K562 (cell line): Measurements from ENCODE around the gene GNB2. TPM values are rescaled to one million over a fixed set of nuclear protein-coding genes. Genes with fewer than 3 reads are reported as not detected.

Source experiments
- CREB1 ChIP-seq, 2 experiments: sonication (generic) in 1 of 2; formaldehyde crosslinking in 1 of 2; IDR thresholded peaks; 2 replicates each; pipeline versions ENCODE4 v1.6.1 to v1.8.0; 2012 to 2022; ENCODE audit warnings: inconsistent platforms in 1 of 2, mild to moderate bottlenecking in 1 of 2, missing genetic modification reagents in 1 of 2, moderate library complexity in 1 of 2
- DNMT1 ChIP-seq: fragments of 450-650 bp; IDR thresholded peaks from 2 replicates; pipeline ENCODE4 v1.6.1; 2016; ENCODE audit warnings: antibody characterized with exemption, mild to moderate bottlenecking
- ESRRA ChIP-seq: fragments of 450-650 bp; IDR thresholded peaks from 2 replicates; pipeline ENCODE4 v1.6.1; 2014; ENCODE audit warnings: low read depth, mild to moderate bottlenecking, moderate library complexity, borderline replicate concordance
- ETS2 ChIP-seq: IDR thresholded peaks from 2 replicates; pipeline ENCODE4 v1.6.1; 2016; ENCODE audit warnings: borderline replicate concordance, missing genetic modification characterization, mild to moderate bottlenecking, moderate library complexity, missing compliant biosample characterization; ENCODE audit not compliant: poor library complexity, severe bottlenecking
- FOXJ3 ChIP-seq: sonication (generic); formaldehyde crosslinking; IDR thresholded peaks from 2 replicates; pipeline ENCODE4 v1.4.0; 2020; ENCODE audit warnings: mild to moderate bottlenecking, missing genetic modification reagents
- HDAC8 ChIP-seq: fragments of 450-650 bp; IDR thresholded peaks from 2 replicates; pipeline ENCODE4 v1.6.1; 2016; ENCODE audit warnings: mild to moderate bottlenecking, missing genetic modification characterization, moderate library complexity, missing compliant biosample characterization
- NBN ChIP-seq: fragments of 450-650 bp; IDR thresholded peaks from 2 replicates; pipeline ENCODE4 v1.6.1; 2016; ENCODE audit warnings: low read depth, mild to moderate bottlenecking
- NFRKB ChIP-seq: fragments of 450-650 bp; IDR thresholded peaks from 2 replicates; pipeline ENCODE4 v1.6.1; 2016; ENCODE audit warnings: low read depth
- POU5F1 ChIP-seq: fragments of 150-350 bp; IDR thresholded peaks from 2 replicates; pipeline ENCODE4 v1.6.1; 2014; ENCODE audit warnings: borderline replicate concordance, low read length, low read depth, mild to moderate bottlenecking; ENCODE audit not compliant: partially characterized antibody
- SMARCE1 ChIP-seq: fragments of 450-650 bp; IDR thresholded peaks from 2 replicates; pipeline ENCODE4 v1.7.1; 2016; ENCODE audit warnings: mild to moderate bottlenecking
- STAG1 ChIP-seq: sonication (generic); formaldehyde crosslinking; IDR thresholded peaks from 2 replicates; pipeline ENCODE4 v1.5.0; 2020; ENCODE audit warnings: missing genetic modification reagents, borderline replicate concordance
- TOE1 ChIP-seq, 2 experiments: fragments of 450-650 bp in 1 of 2; sonication (generic) in 1 of 2; formaldehyde crosslinking in 1 of 2; IDR thresholded peaks; 2 replicates each; pipeline versions ENCODE4 v1.7.1 to v1.8.0; 2016 to 2022; ENCODE audit warnings: borderline replicate concordance in 2 of 2, mild to moderate bottlenecking in 2 of 2, antibody characterized with exemption in 1 of 2, inconsistent platforms in 1 of 2, low read depth in 1 of 2, missing genetic modification reagents in 1 of 2, moderate library complexity in 1 of 2
- ZNF551 ChIP-seq: fragments of 250-450 bp; sonication (Bioruptor Pico); IDR thresholded peaks from 2 replicates; pipeline ENCODE4 v1.5.0; 2021; ENCODE audit warnings: mild to moderate bottlenecking, moderate library complexity
- polyA plus RNA-seq, 8 experiments: library from polyadenylated mRNA; depleted of rRNA in 4 of 8; stranded (reverse) in 5 of 8; unstranded in 3 of 8; fragments of >200 nt; fragmentation: Nextera tagmentation in 2 of 8; fragmentation: Illumina TruSeq in 1 of 8; extraction: Ambion mirVana in 2 of 8; extraction: Trizol in 1 of 8; gene quantifications; 2 replicates each; pipeline versions ENCODE4 v1.2.1 to v1.2.3, GENCODE V29; 2011 to 2014; ENCODE audit warnings: inconsistent platforms in 1 of 8, missing spikeins in 1 of 8
- total RNA-seq, 7 experiments: library from RNA; depleted of rRNA in 6 of 7; stranded (reverse); fragments of >200 nt in 6 of 7; fragmentation: Illumina TruSeq in 2 of 7; extraction: Trizol in 2 of 7; gene quantifications; 2 replicates each; pipeline versions ENCODE4 v1.2.1 to v1.2.3, GENCODE V29; 2011 to 2021; ENCODE audit warnings: low replicate concordance in 1 of 7
- TF ChIP-seq, protein P1 (sequence below), 2 experiments: fragments of 450-650 bp in 1 of 2; sonication (generic) in 1 of 2; formaldehyde crosslinking; conservative IDR thresholded peaks; 2 replicates each; pipeline versions ENCODE4 v1.4.0 to v1.8.1; 2020 to 2022; ENCODE audit warnings: mild to moderate bottlenecking in 1 of 2, missing genetic modification reagents in 1 of 2
- TF ChIP-seq, protein P2 (sequence below): fragments of 200-800 bp; sonication (Bioruptor generic); IDR thresholded peaks from 2 replicates; pipeline ENCODE4 v1.6.1; 2017; ENCODE audit warnings: missing genetic modification characterization, missing compliant biosample characterization
- TF ChIP-seq, protein P3 (sequence below), 2 experiments: fragments of 450-650 bp in 1 of 2; IDR thresholded peaks; 2 replicates each; pipeline ENCODE4 v1.6.1; 2011 to 2017; ENCODE audit warnings: low read depth in 2 of 2, antibody characterized with exemption in 1 of 2, borderline replicate concordance in 1 of 2, low read length in 1 of 2, mild to moderate bottlenecking in 1 of 2, mixed read lengths in 1 of 2; ENCODE audit not compliant: control insufficient read depth in 1 of 2
- TF ChIP-seq, protein P4 (sequence below): IDR thresholded peaks from 2 replicates; pipeline ENCODE4 v1.6.1; 2011; ENCODE audit warnings: borderline replicate concordance, low read depth, mild to moderate bottlenecking, moderate library complexity, low read length; ENCODE audit not compliant: insufficient read depth, poor library complexity, severe bottlenecking

GNB2 gene
- total and polyA plus RNA-seq, 9 of the 15 experiments (the other 6 are each of a cell fraction or from before 2014, with no cell fraction given): 0.65 to 320 (median 104) TPM

DNA sequence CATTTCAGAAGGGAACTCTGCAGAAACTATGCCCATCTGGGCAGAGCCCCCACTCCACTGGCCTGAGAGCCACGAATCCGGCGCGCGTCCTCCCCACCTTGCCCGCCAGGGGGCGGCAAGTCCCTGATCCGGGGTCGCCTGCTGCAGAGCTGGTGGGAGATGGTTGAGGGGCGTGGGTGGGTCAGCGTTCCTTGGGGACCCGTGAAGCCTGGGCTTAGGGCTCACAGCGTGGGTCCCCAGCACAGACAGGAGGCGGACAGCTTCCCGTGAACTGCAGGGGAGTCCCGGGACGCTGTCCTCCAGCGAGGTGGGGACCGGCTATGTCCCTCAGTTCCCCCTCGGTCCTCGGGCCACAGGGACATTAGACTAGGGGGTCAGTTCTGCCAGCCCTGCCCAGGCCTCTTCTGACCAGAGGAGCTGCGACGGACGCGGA, 31.8 kb downstream of the GNB2 start (continued):
- TF ChIP-seq TOE1 (IDR thresholded peaks at IDR 0.05; ENCODE audit: borderline replicate concordance): no peak; the same call in 1 of the 2 replicates
- TF ChIP-seq TOE1 (CRISPR knock-in tag; IDR thresholded peaks at IDR 0.05; ENCODE audit: borderline replicate concordance, low read depth): peak; percentile 86; the same call in 1 of the 2 replicates
- TF ChIP-seq CREB1 (IDR thresholded peaks at IDR 0.05): peak; percentile 40; the same call in 1 of the 2 replicates
- TF ChIP-seq CREB1 (CRISPR knock-in tag; IDR thresholded peaks at IDR 0.05): no peak
- TF ChIP-seq, protein P1, sequence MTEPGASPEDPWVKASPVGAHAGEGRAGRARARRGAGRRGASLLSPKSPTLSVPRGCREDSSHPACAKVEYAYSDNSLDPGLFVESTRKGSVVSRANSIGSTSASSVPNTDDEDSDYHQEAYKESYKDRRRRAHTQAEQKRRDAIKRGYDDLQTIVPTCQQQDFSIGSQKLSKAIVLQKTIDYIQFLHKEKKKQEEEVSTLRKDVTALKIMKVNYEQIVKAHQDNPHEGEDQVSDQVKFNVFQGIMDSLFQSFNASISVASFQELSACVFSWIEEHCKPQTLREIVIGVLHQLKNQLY (CRISPR knock-in tag; conservative IDR thresholded peaks at IDR 0.05): no peak
- TF ChIP-seq, protein P2, sequence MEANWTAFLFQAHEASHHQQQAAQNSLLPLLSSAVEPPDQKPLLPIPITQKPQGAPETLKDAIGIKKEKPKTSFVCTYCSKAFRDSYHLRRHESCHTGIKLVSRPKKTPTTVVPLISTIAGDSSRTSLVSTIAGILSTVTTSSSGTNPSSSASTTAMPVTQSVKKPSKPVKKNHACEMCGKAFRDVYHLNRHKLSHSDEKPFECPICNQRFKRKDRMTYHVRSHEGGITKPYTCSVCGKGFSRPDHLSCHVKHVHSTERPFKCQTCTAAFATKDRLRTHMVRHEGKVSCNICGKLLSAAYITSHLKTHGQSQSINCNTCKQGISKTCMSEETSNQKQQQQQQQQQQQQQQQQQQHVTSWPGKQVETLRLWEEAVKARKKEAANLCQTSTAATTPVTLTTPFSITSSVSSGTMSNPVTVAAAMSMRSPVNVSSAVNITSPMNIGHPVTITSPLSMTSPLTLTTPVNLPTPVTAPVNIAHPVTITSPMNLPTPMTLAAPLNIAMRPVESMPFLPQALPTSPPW (CRISPR knock-in tag): no peak
- TF ChIP-seq HDAC8 (tag): peak; percentile 54; the same call in 1 of the 2 replicates
- peak; percentile 44 for TF ChIP-seq STAG1
- TF ChIP-seq ESRRA: peak; percentile 18; the same call in 1 of the 2 replicates
- TF ChIP-seq, protein P3, sequence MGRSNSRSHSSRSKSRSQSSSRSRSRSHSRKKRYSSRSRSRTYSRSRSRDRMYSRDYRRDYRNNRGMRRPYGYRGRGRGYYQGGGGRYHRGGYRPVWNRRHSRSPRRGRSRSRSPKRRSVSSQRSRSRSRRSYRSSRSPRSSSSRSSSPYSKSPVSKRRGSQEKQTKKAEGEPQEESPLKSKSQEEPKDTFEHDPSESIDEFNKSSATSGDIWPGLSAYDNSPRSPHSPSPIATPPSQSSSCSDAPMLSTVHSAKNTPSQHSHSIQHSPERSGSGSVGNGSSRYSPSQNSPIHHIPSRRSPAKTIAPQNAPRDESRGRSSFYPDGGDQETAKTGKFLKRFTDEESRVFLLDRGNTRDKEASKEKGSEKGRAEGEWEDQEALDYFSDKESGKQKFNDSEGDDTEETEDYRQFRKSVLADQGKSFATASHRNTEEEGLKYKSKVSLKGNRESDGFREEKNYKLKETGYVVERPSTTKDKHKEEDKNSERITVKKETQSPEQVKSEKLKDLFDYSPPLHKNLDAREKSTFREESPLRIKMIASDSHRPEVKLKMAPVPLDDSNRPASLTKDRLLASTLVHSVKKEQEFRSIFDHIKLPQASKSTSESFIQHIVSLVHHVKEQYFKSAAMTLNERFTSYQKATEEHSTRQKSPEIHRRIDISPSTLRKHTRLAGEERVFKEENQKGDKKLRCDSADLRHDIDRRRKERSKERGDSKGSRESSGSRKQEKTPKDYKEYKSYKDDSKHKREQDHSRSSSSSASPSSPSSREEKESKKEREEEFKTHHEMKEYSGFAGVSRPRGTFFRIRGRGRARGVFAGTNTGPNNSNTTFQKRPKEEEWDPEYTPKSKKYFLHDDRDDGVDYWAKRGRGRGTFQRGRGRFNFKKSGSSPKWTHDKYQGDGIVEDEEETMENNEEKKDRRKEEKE (IDR thresholded peaks at IDR 0.05; ENCODE audit: borderline replicate concordance in 1 of 2, control insufficient read depth in 1 of 2, low read depth in 2 of 2, low read length in 1 of 2): 0 out of 4 replicates have a peak, but pooled peaks of 1 of the 2 experiments have one; percentile 8
- TF ChIP-seq FOXJ3 (CRISPR knock-in tag): no peak
- no peak for TF ChIP-seq ETS2
- no peak for TF ChIP-seq POU5F1
- peak; percentile 35; the same call in 1 of the 2 replicates for TF ChIP-seq NFRKB
- TF ChIP-seq SMARCE1: peak; percentile 59
- TF ChIP-seq NBN: peak; percentile 48
- TF ChIP-seq, protein P4, sequence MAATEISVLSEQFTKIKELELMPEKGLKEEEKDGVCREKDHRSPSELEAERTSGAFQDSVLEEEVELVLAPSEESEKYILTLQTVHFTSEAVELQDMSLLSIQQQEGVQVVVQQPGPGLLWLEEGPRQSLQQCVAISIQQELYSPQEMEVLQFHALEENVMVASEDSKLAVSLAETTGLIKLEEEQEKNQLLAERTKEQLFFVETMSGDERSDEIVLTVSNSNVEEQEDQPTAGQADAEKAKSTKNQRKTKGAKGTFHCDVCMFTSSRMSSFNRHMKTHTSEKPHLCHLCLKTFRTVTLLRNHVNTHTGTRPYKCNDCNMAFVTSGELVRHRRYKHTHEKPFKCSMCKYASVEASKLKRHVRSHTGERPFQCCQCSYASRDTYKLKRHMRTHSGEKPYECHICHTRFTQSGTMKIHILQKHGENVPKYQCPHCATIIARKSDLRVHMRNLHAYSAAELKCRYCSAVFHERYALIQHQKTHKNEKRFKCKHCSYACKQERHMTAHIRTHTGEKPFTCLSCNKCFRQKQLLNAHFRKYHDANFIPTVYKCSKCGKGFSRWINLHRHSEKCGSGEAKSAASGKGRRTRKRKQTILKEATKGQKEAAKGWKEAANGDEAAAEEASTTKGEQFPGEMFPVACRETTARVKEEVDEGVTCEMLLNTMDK: peak; percentile 83
- 0 out of 2 replicates have a peak, but pooled peaks have one; percentile 22 for TF ChIP-seq DNMT1
- TF ChIP-seq ZNF551 (CRISPR knock-in tag): no peak
